GM12891 (cell line): Measurements from ENCODE around the gene ANKH.

Experiments used
- DNase-seq: peaks from one replicate; pipeline ENCODE4 v3.0.0; 2011; ENCODE audit warnings: low spot score; ENCODE audit not compliant: insufficient read length
- FAIRE-seq: peaks from 2 replicates; lab custom pipeline; 2011; peaks lifted over from hg19 to GRCh38; lab: Jason Lieb, UNC
- PAX5 ChIP-seq: IDR thresholded peaks from 2 replicates; pipeline ENCODE4 v1.6.1; 2011; ENCODE audit warnings: low read length, moderate library complexity, mild to moderate bottlenecking; ENCODE audit not compliant: insufficient read depth, severe bottlenecking
- POLR2A ChIP-seq: IDR thresholded peaks from 2 replicates; pipeline ENCODE4 v1.6.1; 2011; ENCODE audit warnings: low read depth, low read length, control low read depth
- POLR2AphosphoS5 ChIP-seq: IDR thresholded peaks from 2 replicates; pipeline ENCODE4 v1.6.1; 2011; ENCODE audit warnings: low read depth, low read length, control low read depth
- POU2F2 ChIP-seq: IDR thresholded peaks from 2 replicates; pipeline ENCODE4 v1.6.1; 2011; ENCODE audit warnings: low read depth, mild to moderate bottlenecking, control low read depth, low read length, moderate library complexity
- SPI1 ChIP-seq: IDR thresholded peaks from 2 replicates; pipeline ENCODE4 v1.6.1; 2011; ENCODE audit warnings: low read depth, low read length, control low read depth
- TAF1 ChIP-seq: IDR thresholded peaks from 2 replicates; pipeline ENCODE4 v1.6.1; 2011; ENCODE audit warnings: low read depth, low read length, control low read depth

Gene ANKH

GRCh38 chr5:14741131-14741530 is 130.4 kb downstream of the ANKH start:
- DNase-seq (no peak), FAIRE-seq (no peak)
- TF ChIP-seq POLR2AphosphoS5 (no peak), TAF1 (no peak)

- DNase-seq (no peak), FAIRE-seq (no peak)
- TF ChIP-seq POLR2A (no peak), POU2F2 (no peak), POLR2AphosphoS5 (no peak), TAF1 (no peak), PAX5 (no peak), SPI1 (no peak)
Observed at GRCh38 chr5:14739981-14740380, 131.6 kb downstream of the ANKH start.

- no peak for FAIRE-seq
Observed at GRCh38 chr5:14739538-14739937, 132.0 kb downstream of the ANKH start.

GRCh38 chr5:14738050-14738449 is 133.5 kb downstream of the ANKH start:
- DNase-seq (no peak), FAIRE-seq (no peak)
- TF ChIP-seq POU2F2 (no peak), POLR2A (no peak), PAX5 (no peak), SPI1 (no peak), TAF1 (no peak), POLR2AphosphoS5 (no peak)

More at GRCh38 chr5:14739538-14739937, 132.0 kb downstream of the ANKH start:
- TF ChIP-seq POU2F2 (no peak), PAX5 (no peak), POLR2AphosphoS5 (no peak), POLR2A (no peak), SPI1 (no peak), TAF1 (no peak)
- no peak for DNase-seq

- TF ChIP-seq PAX5 (no peak), POLR2A (no peak), TAF1 (no peak), POLR2AphosphoS5 (no peak), POU2F2 (no peak), SPI1 (no peak)
- FAIRE-seq (no peak), DNase-seq (no peak)
Observed at GRCh38 chr5:14737291-14737690, 134.3 kb downstream of the ANKH start.

- DNase-seq (no peak), FAIRE-seq (no peak)
Observed at GRCh38 chr5:14735944-14736343, 135.6 kb downstream of the ANKH start.

GRCh38 chr5:14734396-14734795 is 137.2 kb downstream of the ANKH start:
- FAIRE-seq (no peak), DNase-seq (no peak)
- no peak for TF ChIP-seq PAX5
- TF ChIP-seq POU2F2 = no peak
- no peak for TF ChIP-seq POLR2A
- no peak for TF ChIP-seq SPI1
- TF ChIP-seq POLR2AphosphoS5 = no peak
- no peak for TF ChIP-seq TAF1

More at GRCh38 chr5:14735944-14736343, 135.6 kb downstream of the ANKH start:
- no peak for TF ChIP-seq POLR2AphosphoS5
- no peak for TF ChIP-seq TAF1
- no peak for TF ChIP-seq POLR2A
- TF ChIP-seq PAX5 = no peak

GRCh38 chr5:14733661-14734060 is 137.9 kb downstream of the ANKH start:
- no peak for FAIRE-seq
- no peak for TF ChIP-seq TAF1
- TF ChIP-seq SPI1 = no peak

GRCh38 chr5:14732991-14733390 is 138.6 kb downstream of the ANKH start:
- DNase-seq = no peak
- FAIRE-seq = no peak

More at GRCh38 chr5:14733661-14734060, 137.9 kb downstream of the ANKH start:
- no peak for DNase-seq

GRCh38 chr5:14730881-14731280 is 140.7 kb downstream of the ANKH start:
- FAIRE-seq (no peak), DNase-seq (no peak)
- TF ChIP-seq TAF1 = no peak
- TF ChIP-seq SPI1 = no peak
- TF ChIP-seq PAX5 = no peak
- TF ChIP-seq POU2F2 = no peak
- no peak for TF ChIP-seq POLR2AphosphoS5
- TF ChIP-seq POLR2A = no peak

More at GRCh38 chr5:14732991-14733390, 138.6 kb downstream of the ANKH start:
- TF ChIP-seq POU2F2 (no peak), POLR2A (no peak), POLR2AphosphoS5 (no peak), TAF1 (no peak), SPI1 (no peak), PAX5 (no peak)

GRCh38 chr5:14730466-14730865 is 141.1 kb downstream of the ANKH start:
- no peak for DNase-seq
- TF ChIP-seq POLR2AphosphoS5 (no peak), SPI1 (no peak), PAX5 (no peak), TAF1 (no peak)
- FAIRE-seq = no peak
